Astrocyte (in vitro differentiated cells and primary cell): ENCODE results near the gene ZNF154.

ENCODE experiments used
- EZH2 ChIP-seq: IDR thresholded peaks from 2 replicates; pipeline ENCODE4 v1.6.1; 2012; ENCODE audit warnings: mild to moderate bottlenecking, low read length, inconsistent platforms; ENCODE audit not compliant: insufficient read depth
- TF ChIP-seq, protein P1 (sequence below): IDR thresholded peaks from 2 replicates; pipeline ENCODE4 v1.5.1; 2011; ENCODE audit warnings: low read depth, mild to moderate bottlenecking, inconsistent platforms, low read length, moderate library complexity; ENCODE audit not compliant: insufficient read depth

GRCh38 chr19:57668635-57669034 is 40.4 kb downstream of the ZNF154 start, which contains the start of gene ZSCAN4:
- TF ChIP-seq, protein P1, sequence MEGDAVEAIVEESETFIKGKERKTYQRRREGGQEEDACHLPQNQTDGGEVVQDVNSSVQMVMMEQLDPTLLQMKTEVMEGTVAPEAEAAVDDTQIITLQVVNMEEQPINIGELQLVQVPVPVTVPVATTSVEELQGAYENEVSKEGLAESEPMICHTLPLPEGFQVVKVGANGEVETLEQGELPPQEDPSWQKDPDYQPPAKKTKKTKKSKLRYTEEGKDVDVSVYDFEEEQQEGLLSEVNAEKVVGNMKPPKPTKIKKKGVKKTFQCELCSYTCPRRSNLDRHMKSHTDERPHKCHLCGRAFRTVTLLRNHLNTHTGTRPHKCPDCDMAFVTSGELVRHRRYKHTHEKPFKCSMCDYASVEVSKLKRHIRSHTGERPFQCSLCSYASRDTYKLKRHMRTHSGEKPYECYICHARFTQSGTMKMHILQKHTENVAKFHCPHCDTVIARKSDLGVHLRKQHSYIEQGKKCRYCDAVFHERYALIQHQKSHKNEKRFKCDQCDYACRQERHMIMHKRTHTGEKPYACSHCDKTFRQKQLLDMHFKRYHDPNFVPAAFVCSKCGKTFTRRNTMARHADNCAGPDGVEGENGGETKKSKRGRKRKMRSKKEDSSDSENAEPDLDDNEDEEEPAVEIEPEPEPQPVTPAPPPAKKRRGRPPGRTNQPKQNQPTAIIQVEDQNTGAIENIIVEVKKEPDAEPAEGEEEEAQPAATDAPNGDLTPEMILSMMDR = no peak
- no peak for TF ChIP-seq EZH2
